ENCODE measurements around the gene NODAL. TPM values are rescaled to one million over a fixed set of nuclear protein-coding genes. Genes with fewer than 3 reads are reported as not detected.
A peak's percentile ranks its signal among the peaks of the same experiment; 100 is the strongest.
"Not testable (repeated sequence)": the region's sequence is repeated elsewhere in the genome, so short reads cannot be mapped to it uniquely, and the experiment has no call there.

Gene NODAL
- 0.46 TPM for polyA plus RNA-seq (ENCODE audit: insufficient read length)

DNA sequence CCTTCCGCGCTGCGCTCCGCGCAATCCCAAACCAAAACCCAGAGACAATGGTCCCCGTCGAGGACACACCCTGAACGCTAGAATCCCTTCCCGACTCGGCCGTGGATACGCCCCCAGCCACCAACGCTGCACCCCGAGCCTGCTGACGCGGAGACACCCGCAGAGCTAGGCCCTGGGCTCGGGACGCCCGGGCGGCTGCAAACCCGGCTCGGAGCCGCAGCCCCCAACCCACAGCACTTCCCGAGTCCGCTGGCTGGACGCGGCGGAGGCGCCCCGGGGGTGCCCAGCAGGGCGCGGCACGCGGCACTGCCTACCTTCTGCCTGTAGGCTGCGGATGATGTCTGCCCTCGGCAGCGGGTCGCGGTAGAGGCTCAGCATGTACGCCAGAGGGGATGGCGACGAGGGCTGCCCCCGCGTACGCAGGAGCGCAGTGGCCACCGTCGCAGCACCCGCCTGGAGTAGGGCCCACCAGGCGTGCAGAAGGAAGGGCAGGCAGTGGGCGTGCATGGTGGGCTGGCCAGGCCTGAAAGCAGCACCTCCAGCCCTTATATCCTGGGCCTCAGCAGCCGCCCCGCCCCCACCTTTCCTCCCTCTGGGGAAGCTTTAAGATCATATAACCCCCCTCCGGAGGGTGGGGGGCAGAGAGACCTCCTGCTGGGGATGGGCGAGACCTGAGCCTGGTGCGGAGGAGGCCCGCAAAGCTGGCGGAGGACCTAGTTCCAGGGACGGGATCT lies at the start of gene NODAL:
TSS of gene NODAL (minus strand) at position 521 of the 734 bp plus-strand sequence. CDS start at position 507, 14 bp downstream.
- DNase-seq (ENCODE audit: low read depth): no peak

DNA sequence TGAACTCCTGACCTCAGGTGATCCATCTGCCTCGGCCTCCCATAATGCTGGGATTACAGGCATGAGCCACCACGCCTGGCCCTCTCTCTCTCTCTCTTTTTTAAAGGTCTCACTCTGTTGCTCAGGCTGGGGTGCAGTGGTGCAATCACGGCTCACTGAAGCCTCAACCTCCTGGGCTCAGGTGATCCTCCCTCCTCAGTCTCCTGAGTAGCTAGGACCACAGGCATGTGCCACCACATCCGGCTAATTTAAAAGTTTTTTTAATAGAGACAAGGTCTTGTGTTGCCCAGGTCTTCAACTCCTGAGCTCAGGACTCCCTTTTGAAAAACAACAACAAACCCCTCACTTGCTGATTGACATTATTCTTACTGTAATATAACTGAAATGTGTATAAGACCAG lies 48.7 kb upstream of the NODAL start:
- DNase-seq (ENCODE audit: low read depth): no peak

DNA sequence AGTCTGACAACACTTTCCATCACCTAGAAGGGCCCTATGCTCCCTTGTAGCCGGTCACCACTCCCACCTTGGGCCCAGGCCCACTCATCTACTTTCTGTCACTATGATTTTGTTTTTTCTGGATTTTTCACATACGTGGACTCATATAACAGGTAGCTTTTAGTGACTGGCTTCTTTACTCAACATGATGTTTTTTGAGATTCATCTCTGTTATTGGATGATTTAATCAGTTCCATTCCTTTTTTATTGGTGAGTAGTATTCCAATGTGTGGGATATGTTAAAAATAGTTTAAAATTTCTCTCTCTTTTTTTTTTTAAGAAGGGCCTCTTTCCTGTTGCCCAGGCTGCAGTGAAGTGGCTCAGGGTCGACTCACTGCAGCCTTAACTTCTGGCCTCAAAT lies 46.3 kb upstream of the NODAL start:
- no peak for DNase-seq (ENCODE audit: low read depth)

DNA sequence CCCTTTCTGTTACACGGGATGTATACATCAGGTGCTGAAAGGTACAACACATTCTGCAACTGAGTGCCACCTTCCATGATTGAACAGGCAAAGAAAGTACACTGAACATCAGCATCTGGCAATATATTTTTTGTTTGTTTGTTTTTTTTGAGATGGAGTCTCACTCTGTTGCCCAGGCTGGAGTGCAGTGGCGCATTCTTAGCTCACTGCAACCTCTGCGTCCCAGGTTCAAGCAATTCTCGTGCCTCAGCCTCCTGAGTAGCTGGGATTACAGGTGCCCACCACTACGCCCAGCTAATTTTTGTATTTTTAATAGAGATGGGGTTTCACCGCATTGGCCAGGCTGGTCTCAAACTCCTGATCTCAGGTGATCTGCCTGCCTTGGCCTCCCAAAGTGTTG lies 42.4 kb upstream of the NODAL start:
- DNase-seq (ENCODE audit: low read depth): not testable (repeated sequence)

DNA sequence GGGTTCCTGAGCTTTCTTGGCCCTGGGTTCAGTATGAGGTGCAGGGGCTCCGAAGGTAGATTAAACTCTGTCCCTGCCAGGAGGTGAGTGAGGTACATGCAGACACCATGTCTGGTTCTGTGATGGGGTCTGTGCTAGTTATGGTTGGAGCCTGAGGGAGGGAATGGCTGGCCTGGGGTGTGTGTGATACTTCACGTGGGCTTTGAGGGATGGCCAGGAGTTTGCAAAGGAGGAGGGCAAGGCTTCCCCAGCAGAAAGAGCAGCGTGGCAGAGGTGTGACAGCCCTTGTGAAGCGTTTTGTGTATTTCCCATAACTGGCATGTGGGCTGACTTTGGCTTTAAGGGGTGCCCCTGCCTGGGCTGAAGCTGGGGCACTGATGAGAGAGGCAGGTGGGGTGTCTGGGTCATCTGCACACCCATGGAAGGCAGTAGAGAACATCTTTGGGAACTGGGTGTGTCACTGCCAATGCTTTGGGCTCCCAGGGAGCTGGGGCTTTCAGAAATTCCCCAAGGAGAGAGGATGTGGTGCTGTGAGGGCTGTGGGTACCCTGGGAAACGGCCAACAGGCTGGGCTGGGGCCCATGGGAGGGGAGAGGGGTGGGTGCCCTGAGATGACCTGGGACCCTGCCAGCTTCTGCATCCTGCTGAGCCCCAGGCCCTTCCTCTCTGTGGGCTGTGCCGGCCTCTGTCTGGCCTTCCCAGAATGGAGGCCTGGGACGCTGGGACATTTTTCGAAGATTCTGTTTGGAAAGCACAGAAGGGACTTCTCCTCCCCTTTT lies 41.7 kb upstream of the NODAL start:
- DNase-seq (ENCODE audit: low read depth): no peak

DNA sequence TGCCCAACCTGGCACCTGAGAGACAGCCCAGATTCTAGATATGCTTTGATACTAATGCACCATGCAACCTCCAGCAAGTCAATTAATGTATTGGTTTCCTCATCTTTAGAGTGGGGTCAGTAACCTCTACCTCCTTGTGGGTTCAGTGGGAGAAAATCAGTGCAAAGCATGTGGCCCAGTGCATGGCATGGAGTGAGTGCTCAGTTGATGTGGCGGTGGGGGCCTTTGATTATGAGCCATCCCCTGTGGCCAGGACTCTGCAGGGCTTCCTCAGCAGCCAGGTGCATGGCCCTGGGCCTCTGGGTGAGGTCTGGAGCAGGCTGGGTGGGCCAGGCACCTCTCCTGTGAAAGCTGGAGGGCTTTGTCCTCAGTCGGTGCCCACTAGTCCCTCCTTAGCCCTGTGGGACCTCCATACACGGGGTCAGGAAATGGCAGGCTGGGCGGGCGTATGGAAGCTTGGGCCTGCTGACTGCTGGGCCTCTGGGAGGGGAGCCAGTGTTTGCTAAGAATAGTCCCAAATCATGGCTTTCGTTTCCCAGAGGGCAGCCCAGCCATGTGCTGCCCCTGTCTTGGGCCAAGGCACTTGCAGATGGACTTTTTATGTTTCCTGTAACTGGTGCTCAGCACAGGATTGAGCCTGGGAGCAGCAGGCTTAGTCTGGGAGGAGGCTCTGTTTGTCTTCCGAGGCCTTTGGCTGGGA lies 40.5 kb upstream of the NODAL start:
- DNase-seq (ENCODE audit: low read depth): no peak

DNA sequence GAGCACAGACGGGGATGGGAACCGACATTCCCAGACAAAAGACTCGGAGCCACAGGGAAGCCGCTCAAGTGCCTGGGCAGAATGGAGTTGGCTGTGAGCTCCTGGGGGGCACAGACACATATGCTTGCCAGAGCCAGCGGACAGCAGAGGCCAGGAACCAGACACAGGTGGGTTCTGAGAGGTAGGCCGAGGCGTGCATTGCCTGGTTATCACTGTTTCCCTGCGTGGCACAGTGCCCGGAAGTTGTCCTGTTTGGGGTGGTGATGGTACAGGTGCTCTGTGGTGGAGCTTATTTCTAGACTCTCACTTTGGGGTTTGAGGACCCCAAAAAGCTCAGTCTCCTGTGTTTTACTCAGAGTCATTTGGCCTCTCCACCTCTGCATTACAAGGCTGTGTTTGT lies 39.6 kb upstream of the NODAL start:
- DNase-seq (ENCODE audit: low read depth): no peak

DNA sequence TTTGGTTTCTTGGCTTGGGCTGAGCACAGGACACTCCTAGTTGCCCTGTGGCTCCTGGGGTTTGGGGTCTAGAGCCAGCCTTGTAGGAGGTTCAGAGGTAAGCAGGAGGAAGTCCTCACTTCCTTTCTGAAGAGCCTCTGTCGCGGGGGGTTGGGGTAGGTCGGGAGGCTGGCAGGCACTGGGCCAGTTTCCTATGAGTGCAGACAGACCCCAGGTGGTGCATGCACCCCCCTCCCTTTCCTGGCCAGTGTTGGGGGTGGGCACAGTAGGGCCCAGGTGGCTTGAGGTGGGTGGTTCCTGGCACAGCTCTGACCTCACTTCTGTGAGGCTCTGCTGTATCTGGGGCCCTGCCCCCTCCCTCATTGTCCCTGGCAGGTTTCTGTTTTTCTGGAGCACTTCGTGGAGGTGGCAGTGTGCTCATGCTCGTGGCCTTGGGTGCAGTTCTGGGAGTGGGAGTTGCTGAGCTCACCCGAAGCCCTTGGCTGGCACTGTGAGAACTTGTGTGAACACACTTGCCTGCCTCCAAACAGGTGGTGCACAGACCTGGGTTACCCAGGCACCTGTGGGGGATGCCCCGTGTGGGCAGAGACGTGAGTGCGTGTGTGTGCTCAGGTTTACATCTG lies 38.9 kb upstream of the NODAL start:
- DNase-seq (ENCODE audit: low read depth): no peak

DNA sequence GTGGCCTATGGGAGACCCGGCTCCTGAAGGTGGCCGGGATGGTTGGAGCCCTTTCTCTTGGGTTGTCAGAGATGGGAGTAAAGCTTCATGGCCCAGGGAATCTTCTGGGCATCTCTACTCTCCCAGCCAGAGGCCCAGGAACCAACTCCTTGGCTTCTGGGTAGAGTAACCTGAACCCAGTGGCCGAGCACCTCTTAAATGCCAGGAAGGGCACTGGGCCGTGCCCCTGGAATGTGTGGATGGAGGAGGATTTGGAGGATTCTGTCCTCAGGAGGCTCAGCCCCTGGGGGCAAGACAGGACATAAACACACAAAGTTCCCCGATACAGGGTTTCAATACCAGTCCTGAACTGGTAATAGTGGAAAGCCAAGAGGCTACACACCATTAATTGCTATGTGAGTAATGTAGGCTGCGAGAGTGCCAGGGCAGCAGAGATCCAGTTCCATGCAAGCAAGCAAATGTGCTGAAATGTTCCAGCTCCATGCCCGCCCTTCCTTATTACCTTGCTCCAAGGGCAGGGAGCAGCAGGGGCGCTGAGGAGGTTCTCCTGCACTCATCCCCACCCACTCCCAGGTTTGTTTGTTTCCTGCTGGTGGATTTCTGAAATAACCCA lies 38.3 kb upstream of the NODAL start:
- no peak for DNase-seq (ENCODE audit: low read depth)

DNA sequence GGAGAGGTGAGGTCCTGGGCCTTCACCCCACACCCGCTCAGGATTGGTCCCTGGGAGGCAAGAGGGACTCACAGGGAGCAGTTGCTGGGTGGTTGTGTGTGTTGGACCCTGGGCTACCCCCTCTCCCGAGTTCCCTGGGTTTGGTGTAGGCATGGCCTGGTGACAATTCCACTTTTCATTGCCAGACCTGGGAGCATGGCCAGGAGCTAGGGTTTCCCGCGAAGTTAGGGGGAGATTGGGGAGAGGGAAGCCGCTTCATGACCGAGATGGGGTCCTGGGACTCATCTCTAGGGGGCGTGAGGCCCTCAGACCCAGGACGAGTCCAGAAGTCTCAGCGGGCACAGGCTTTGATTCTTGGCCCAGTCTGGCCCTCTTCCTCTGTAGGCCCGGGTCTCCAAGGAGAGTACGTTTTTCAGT lies 37.7 kb upstream of the NODAL start:
- DNase-seq (ENCODE audit: low read depth): no peak

DNA sequence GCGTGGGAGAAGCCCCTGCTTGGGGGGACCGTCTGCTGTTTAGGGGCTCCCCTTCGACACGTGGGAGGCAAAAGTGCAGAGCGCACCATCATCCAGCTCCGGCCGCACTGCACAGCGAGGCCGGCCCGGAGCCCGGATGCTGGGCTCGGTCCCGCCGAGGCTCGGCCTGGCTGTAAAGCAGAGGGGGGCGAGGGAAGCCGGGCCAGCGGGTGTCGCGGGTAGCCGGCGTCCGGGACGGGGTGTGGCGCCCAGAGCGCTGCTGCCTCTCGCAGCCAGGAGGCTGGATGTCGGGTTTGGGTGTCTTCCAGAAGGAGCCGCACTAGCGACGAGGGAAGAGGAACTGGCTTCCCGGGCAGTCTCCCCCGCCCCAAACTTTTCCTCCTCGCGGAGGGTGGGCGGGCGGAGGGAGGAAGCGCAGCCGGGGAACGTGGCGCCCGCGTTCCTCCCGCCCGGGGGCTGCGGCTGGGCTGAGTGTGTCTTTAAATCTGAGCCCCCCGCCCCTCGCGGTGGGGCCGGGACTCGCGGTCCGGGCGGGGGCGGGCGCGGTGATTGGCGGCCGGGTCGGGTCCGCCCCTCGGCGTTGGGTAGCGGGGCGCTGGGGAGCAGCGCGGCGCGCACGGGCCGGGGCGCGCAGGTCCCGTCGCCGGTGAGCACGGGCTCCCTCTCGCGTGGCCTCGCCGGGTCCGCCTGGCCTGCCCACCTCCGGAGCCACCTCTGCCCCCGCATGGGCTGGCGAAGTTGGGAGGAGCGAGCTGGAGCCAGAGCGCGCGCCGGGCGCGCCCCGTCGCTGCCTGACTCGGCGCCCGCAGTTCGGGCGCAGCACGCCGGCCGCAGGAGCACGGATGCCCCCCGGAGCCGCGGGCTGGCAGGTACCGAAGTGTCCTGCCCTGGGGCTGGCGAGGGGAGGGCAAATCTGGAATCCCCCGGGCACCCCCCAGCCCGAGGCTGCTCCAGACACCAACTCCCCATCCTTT lies 37.0 kb upstream of the NODAL start, which contains the start of gene PALD1:
TSS of gene PALD1 (plus strand) at position 577 of the 974 bp plus-strand sequence. CDS start 47,185 bp downstream, outside the sequence.
- DNase-seq (ENCODE audit: low read depth): peak; percentile 47

DNA sequence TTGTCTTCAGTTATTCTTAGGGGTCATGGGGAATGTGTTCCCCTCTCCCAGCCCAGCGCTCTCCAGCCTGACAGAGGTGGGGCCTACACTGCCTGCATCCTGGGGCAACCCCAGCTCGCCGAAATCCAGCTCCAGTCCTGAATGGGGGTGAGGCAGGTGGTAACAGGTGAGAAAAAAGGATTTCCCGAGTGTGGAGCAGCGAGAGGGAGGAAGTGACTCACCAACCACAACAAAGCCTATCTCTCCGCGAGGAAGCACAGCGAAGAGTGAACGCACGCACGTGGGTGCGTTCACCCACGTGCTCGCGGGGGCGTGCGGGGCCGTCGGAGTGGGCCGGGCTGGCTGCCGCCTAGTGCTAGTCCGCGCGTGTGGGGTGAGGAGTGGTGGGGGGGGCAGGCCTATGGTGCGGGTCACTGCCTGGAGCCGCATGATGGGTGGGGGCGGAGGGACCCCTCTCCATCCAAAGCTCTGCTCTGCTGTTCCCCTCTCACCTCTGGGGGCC lies 36.2 kb upstream of the NODAL start:
- DNase-seq (ENCODE audit: low read depth): no peak

DNA sequence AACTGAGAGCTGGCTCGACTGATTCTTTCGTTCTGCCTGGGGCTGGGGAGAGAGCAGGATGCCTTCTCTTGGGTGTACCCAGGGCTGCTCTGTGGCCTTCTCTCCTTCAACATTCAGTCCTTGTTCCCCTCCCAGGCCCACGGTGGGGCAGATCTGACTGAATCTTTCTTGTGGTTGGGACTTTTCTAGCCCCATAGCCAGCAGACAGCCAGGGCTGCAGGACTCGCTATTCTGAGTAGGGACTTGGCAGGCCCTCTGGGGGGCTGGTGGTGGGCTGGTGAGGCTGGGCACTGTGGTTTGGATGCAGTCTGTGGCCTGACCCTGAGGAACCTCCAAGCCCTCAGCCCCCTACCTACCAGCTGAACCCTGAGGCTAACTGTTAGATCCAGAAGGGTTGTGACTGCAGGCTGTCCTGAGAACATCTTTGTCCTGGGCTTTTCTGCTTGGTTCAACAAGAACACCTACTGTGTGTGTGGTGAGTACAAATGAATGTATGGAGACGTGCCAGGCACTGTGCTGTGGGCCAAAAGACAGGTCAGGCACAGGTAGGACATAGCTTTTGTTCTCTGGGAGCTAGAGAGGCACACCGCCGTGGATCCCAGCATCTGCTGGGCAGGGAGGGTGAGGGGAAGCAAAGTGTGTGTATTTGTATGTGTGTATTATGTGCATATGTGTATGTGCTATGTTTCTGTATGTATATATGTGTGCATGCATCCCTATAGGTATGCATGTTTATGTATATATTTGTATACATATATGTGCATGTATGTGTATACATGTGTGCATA lies 35.0 kb upstream of the NODAL start:
- DNase-seq (ENCODE audit: low read depth): no peak

DNA sequence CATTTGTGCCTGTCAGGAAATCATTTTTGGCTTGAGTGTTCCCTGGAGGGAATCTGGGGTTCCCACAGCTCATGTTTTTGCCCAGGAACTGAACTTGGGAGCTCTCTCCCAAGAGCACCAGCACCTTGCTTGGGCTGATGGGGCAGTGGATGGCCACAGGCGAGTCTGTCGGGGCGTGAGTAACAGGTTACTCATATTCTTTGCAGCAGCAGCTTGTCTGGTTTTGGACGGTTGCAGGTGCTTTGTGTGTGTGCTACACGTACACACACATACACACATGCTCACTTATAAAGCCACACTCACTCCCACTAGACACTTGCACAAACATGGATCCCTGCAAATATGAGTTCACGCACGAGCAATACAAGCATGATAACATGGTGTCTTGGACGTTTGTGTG lies 34.2 kb upstream of the NODAL start:
- DNase-seq (ENCODE audit: low read depth): no peak

DNA sequence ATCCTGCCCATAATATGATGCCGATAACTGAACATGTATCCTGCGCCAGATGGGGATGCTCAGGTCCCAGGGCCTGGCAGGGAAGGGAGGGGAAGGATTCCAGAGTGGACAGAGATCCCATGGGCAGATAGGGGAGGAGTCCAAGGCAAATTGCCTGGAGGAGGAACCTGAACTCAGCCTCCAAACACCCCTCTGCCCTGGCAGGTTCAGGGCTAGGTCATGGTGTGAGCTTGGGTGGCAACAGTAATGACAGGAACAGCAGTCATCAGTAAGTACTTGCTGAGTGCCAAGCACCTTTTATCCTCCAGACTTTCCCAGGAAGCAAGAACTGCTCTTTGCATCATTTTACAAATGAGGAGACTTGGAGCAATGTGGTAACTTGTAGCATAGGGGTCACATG lies 33.3 kb upstream of the NODAL start:
- DNase-seq (ENCODE audit: low read depth): no peak

DNA sequence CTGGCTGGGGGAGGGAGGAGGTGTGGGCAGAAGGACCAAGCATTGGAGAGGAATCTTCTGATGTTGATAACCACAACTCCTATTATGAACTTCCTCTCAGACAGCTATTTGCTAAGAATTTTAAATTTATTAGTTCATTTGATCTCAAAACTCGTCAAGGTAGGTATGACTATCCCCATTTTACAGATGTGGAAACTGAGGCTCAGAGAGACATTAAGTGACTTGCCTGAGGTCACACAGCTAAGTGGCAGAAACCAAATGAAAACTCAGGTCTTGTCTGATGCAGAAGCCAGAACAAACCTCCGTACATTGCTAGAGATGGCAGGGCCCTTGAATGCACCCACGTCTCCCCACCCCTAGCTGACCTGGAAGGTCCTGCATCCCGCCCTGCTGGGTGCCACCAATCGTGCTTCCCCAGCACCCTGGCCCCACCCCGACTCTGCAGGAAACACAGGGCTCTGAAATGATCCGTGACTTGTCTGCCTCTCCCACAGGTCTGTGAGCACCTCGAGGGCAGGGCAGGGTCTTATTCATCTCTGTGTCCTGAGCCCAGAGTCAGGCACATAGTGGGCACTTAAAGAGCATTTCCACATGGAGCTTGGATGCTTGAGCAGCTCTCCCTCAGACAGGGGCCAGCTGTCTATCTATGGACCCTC lies 31.4 kb upstream of the NODAL start:
- DNase-seq (ENCODE audit: low read depth): no peak

DNA sequence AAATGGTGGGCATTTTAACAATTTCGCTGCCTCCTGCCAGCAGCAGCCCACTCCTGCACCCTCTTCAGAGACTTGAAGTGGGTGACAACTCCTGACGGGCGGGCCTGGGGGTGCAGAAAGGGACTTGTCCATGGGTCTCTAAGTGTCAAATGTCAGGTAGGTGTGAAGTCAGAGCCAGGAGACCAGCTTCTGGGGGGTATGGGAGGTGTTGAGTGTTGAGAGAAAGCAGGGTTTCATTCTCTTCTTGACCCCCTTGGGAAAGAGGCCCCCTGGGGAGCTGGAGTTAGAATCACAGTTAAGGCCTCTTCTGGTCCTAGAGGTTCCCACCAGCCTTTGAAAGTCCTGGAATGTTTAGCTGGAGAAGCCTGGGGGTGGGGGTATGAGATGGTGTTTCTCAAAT lies 25.5 kb upstream of the NODAL start:
- DNase-seq (ENCODE audit: low read depth): no peak

DNA sequence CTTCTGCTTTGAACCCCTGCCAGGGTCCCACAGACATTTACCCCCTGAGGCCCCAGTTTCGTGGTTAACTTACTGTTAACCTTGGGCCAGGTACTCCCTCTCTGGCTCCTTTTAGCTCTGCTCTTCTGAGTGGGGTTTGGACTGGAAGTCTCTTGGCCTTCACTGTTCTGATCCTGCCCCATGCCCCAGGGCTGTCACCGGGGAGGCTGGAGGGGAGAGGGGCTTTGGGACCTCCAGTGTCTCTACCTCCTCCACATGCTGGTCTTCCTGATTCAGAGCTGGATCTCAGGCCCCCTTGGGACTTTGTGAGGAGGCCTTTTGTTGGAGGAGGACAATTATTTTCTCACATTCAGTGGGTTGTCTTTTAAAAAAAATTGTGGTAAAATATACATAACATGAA lies 24.4 kb upstream of the NODAL start:
- DNase-seq (ENCODE audit: low read depth): no peak

DNA sequence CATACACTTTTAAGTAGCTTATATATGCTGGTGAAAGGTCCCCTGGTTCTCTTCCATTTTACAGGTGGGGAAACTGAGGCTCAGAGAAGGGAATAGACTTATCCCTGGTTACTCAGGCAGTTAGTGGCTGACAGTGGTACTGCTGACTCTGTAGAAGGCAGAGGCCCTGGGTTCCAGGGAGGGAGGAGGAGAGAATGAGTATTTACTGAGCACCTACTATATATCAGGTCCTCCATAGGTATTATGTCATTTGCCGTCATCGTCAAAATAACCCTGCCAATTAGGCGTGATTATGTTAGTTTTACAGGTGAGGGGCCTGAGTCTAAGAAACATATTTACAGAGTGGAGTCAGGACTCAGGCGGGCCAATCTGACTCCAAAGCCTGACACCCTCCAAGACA lies 23.8 kb upstream of the NODAL start:
- DNase-seq (ENCODE audit: low read depth): no peak

All from forelimb muscle (tissue), 1 donor.